Measurements from ENCODE around the gene FOXP3.

The FOXP3 gene

DNA sequence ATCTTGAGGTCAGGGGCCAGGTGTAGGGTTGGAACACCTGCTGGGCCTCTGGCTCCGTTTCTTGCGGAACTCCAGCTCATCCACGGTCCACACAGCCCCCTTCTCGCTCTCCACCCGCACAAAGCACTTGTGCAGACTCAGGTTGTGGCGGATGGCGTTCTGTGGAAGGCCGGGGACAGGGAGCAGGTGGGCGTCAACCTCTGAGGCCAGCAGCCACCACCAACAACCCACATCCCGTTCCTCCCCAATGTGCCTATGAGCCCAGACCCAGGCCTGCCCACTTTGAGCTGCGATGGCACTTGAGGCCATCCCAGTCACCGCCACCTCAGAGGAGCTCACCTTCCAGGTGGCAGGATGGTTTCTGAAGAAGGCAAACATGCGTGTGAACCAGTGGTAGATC, 13.2 kb downstream of the FOXP3 start:
- Histone ChIP-seq H3K9me3 (ENCODE audit: control insufficient read depth, low read length) (no peaks in the 10 kb centered on the region), H3K4me3 (ENCODE audit: insufficient read depth, low read depth, low read length) (no peak overlapping the region), H3K36me3 (ENCODE audit: control insufficient read depth, insufficient read depth, low read length) (no peaks in the 10 kb centered on the region), H3K27me3 (ENCODE audit: control insufficient read depth, insufficient read depth, low read length, poor library complexity, severe bottlenecking) (no peaks in the 10 kb centered on the region), H3K27ac (ENCODE audit: insufficient read depth, low read depth, low read length, poor library complexity, severe bottlenecking) (no peak overlapping the region), H3K4me1 (ENCODE audit: control insufficient read depth, insufficient read depth, low read length) (no peaks in the 10 kb centered on the region)
- WGBS, 2 experiments = 96% methylated on average over 13 of the region's 13 CpGs

- 89 to 96% methylated on average over 9 of the region's 9 CpGs for WGBS, 2 experiments
Observed at GRCh38 chrX:49250578-49250977, 13.9 kb downstream of the FOXP3 start.

DNA sequence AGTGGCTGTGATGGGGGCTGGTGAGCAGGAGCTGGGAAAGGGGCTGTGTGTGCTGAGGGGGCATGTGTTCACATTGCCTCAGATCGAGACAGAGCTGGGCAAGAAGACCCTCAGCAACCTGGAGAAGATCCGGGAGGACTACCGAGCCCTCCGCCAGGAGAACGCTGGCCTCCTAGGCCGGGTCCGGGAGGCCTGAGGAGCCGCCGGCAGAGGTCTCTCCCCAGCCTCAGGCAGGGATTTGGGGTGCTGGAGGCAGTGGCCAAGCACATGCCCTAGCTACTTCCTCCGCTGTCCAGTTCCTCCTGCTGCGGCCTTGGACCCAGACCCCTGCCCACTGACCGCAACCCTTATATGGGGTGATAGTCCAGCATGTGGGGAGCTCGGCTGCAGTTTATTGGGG, 14.4 kb downstream of the FOXP3 start:
- WGBS, 2 experiments = 95 to 96% methylated on average over 13 of the region's 13 CpGs
- H3K9me3 ChIP-seq (ENCODE audit: control insufficient read depth, low read length) = no peaks in the 10 kb centered on the region

More at GRCh38 chrX:49250578-49250977, 13.9 kb downstream of the FOXP3 start:
- H3K4me1 ChIP-seq (ENCODE audit: control insufficient read depth, insufficient read depth, low read length) = no peaks in the 10 kb centered on the region
- no peak overlapping the region for H3K4me3 ChIP-seq (ENCODE audit: insufficient read depth, low read depth, low read length)
- no peaks in the 10 kb centered on the region for H3K9me3 ChIP-seq (ENCODE audit: control insufficient read depth, low read length)
- H3K36me3 ChIP-seq (ENCODE audit: control insufficient read depth, insufficient read depth, low read length) = no peaks in the 10 kb centered on the region
- H3K27ac ChIP-seq (ENCODE audit: insufficient read depth, low read depth, low read length, poor library complexity, severe bottlenecking) = no peak overlapping the region
- H3K27me3 ChIP-seq (ENCODE audit: control insufficient read depth, insufficient read depth, low read length, poor library complexity, severe bottlenecking) = no peaks in the 10 kb centered on the region

DNA sequence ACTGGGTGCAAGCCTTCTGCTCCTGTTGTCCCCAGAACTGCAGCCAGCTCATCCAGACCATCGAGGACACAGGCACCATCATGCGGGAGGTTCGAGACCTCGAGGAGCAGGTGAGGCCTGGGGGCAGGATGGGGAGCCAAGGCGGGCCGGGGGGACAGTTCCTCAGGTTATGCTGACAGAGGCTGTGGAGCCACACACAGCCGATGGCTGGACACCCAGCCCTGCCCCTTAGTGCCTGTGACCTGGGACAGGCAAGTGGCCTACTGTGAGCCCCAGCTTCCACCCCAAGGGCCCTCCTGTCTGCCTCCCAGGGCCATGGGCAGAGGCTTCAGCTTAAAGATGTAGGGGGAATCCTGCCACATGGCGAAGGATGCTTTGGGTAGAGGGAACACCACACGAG, 14.9 kb downstream of the FOXP3 start:
- Histone ChIP-seq H3K4me1 (ENCODE audit: control insufficient read depth, insufficient read depth, low read length) (no peaks in the 10 kb centered on the region), H3K4me3 (ENCODE audit: insufficient read depth, low read depth, low read length) (no peak overlapping the region), H3K36me3 (ENCODE audit: control insufficient read depth, insufficient read depth, low read length) (no peaks in the 10 kb centered on the region), H3K27ac (ENCODE audit: insufficient read depth, low read depth, low read length, poor library complexity, severe bottlenecking) (no peak overlapping the region), H3K9me3 (ENCODE audit: control insufficient read depth, low read length) (no peaks in the 10 kb centered on the region), H3K27me3 (ENCODE audit: control insufficient read depth, insufficient read depth, low read length, poor library complexity, severe bottlenecking) (no peaks in the 10 kb centered on the region)
- WGBS, 2 experiments = 96 to 97% methylated on average over 9 of the region's 9 CpGs

More for the DNA sequence above, 14.4 kb downstream of the FOXP3 start:
- H3K27me3 ChIP-seq (ENCODE audit: control insufficient read depth, insufficient read depth, low read length, poor library complexity, severe bottlenecking) = no peaks in the 10 kb centered on the region
- no peak overlapping the region for H3K4me3 ChIP-seq (ENCODE audit: insufficient read depth, low read depth, low read length)
- H3K27ac ChIP-seq (ENCODE audit: insufficient read depth, low read depth, low read length, poor library complexity, severe bottlenecking) = no peak overlapping the region
- H3K36me3 ChIP-seq (ENCODE audit: control insufficient read depth, insufficient read depth, low read length) = no peaks in the 10 kb centered on the region
- no peaks in the 10 kb centered on the region for H3K4me1 ChIP-seq (ENCODE audit: control insufficient read depth, insufficient read depth, low read length)

GRCh38 chrX:49249071-49249470, 15.4 kb downstream of the FOXP3 start:
- H3K4me3 ChIP-seq (ENCODE audit: insufficient read depth, low read depth, low read length) = no peak overlapping the region
- no peaks in the 10 kb centered on the region for H3K9me3 ChIP-seq (ENCODE audit: control insufficient read depth, low read length)
- H3K27ac ChIP-seq (ENCODE audit: insufficient read depth, low read depth, low read length, poor library complexity, severe bottlenecking) = no peak overlapping the region
- H3K4me1 ChIP-seq (ENCODE audit: control insufficient read depth, insufficient read depth, low read length) = no peaks in the 10 kb centered on the region
- WGBS, 2 experiments = 94 to 97% methylated on average over 6 of the region's 6 CpGs
- H3K36me3 ChIP-seq (ENCODE audit: control insufficient read depth, insufficient read depth, low read length) = no peaks in the 10 kb centered on the region
- no peaks in the 10 kb centered on the region for H3K27me3 ChIP-seq (ENCODE audit: control insufficient read depth, insufficient read depth, low read length, poor library complexity, severe bottlenecking)

DNA sequence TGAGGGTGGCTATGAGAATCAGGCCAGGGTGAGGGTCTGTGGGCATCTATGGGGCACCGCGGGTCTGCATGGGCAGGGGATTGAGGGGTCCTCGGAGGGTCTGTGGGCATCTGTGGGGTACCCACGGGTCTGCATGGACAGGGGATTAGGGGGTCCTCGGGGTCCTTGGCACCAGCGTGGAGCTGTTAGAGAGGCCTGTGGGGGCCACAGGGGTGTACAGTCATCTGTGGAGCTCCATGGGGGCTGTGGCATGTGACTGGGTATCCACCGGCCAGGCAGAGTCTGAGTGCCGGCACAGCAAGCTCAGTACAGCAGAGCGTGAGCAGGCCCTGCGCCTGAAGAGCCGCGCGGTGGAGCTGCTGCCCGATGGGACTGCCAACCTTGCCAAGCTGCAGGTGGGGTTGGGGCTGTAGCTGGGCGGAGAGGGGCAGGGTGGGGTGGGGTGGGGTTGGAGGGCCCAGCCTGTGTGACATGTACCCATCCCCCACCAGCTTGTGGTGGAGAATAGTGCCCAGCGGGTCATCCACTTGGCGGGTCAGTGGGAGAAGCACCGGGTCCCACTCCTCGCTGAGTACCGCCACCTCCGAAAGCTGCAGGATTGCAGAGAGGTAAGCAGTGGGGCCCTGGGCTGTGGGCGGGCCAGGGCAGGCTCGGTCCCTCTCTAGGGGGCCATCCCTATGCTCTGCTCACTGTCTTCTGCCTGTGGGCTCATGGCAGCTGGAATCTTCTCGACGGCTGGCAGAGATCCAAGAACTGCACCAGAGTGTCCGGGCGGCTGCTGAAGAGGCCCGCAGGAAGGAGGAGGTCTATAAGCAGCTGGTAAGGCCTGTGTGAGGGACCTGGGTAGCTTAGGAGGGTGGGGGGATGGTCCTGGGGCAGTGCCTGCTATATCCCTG, 16.3 kb downstream of the FOXP3 start:
- 94 to 97% methylated on average over 28 of the region's 28 CpGs for WGBS, 2 experiments
- Histone ChIP-seq H3K36me3 (ENCODE audit: control insufficient read depth, insufficient read depth, low read length) (no peaks in the 10 kb centered on the region), H3K27me3 (ENCODE audit: control insufficient read depth, insufficient read depth, low read length, poor library complexity, severe bottlenecking) (no peaks in the 10 kb centered on the region), H3K27ac (ENCODE audit: insufficient read depth, low read depth, low read length, poor library complexity, severe bottlenecking) (no peak overlapping the region), H3K4me3 (ENCODE audit: insufficient read depth, low read depth, low read length) (no peak overlapping the region), H3K9me3 (ENCODE audit: control insufficient read depth, low read length) (no peaks in the 10 kb centered on the region), H3K4me1 (ENCODE audit: control insufficient read depth, insufficient read depth, low read length) (no peaks in the 10 kb centered on the region)

GRCh38 chrX:49247346-49247745, 17.2 kb downstream of the FOXP3 start:
- no peaks in the 10 kb centered on the region for H3K27me3 ChIP-seq (ENCODE audit: control insufficient read depth, insufficient read depth, low read length, poor library complexity, severe bottlenecking)
- H3K4me3 ChIP-seq (ENCODE audit: insufficient read depth, low read depth, low read length) = no peak overlapping the region
- no peaks in the 10 kb centered on the region for H3K9me3 ChIP-seq (ENCODE audit: control insufficient read depth, low read length)
- no peaks in the 10 kb centered on the region for H3K36me3 ChIP-seq (ENCODE audit: control insufficient read depth, insufficient read depth, low read length)
- H3K27ac ChIP-seq (ENCODE audit: insufficient read depth, low read depth, low read length, poor library complexity, severe bottlenecking) = no peak overlapping the region
- WGBS, 2 experiments = 95% methylated on average over 11 of the region's 11 CpGs
- no peaks in the 10 kb centered on the region for H3K4me1 ChIP-seq (ENCODE audit: control insufficient read depth, insufficient read depth, low read length)

DNA sequence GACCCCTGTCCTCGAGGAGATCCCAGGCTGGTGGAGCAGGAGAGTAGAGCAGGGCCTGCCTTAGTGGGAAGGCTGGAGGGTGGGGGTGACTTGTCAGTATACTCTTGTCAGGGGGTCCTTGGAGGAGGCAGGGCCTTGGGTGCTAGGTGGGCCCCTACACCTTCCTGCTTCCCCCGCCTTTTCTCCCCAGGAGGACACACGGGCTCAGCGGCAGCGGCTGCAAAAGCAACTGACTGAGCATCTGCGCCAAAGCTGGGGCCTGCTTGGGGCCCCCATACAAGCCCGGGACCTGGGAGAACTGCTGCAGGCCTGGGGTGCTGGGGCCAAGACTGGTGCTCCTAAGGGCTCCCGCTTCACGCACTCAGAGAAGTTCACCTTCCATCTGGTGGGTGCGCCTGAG, 18.0 kb downstream of the FOXP3 start:
- H3K36me3 ChIP-seq (ENCODE audit: control insufficient read depth, insufficient read depth, low read length) = no peaks in the 10 kb centered on the region
- no peak overlapping the region for H3K4me3 ChIP-seq (ENCODE audit: insufficient read depth, low read depth, low read length)
- no peak overlapping the region for H3K27ac ChIP-seq (ENCODE audit: insufficient read depth, low read depth, low read length, poor library complexity, severe bottlenecking)
- 94 to 99% methylated on average over 9 to 10 of the region's 10 CpGs for WGBS, 2 experiments
- no peaks in the 10 kb centered on the region for H3K4me1 ChIP-seq (ENCODE audit: control insufficient read depth, insufficient read depth, low read length)
- no peaks in the 10 kb centered on the region for H3K9me3 ChIP-seq (ENCODE audit: control insufficient read depth, low read length)
- no peaks in the 10 kb centered on the region for H3K27me3 ChIP-seq (ENCODE audit: control insufficient read depth, insufficient read depth, low read length, poor library complexity, severe bottlenecking)

- Histone ChIP-seq H3K27ac (ENCODE audit: insufficient read depth, low read depth, low read length, poor library complexity, severe bottlenecking) (no peak overlapping the region), H3K4me3 (ENCODE audit: insufficient read depth, low read depth, low read length) (no peak overlapping the region), H3K9me3 (ENCODE audit: control insufficient read depth, low read length) (no peaks in the 10 kb centered on the region), H3K36me3 (ENCODE audit: control insufficient read depth, insufficient read depth, low read length) (no peaks in the 10 kb centered on the region), H3K4me1 (ENCODE audit: control insufficient read depth, insufficient read depth, low read length) (no peaks in the 10 kb centered on the region), H3K27me3 (ENCODE audit: control insufficient read depth, insufficient read depth, low read length, poor library complexity, severe bottlenecking) (no peaks in the 10 kb centered on the region)
- WGBS, 2 experiments = 98 to 100% methylated on average over 2 of the region's 2 CpGs
Observed at GRCh38 chrX:49244207-49244606, 20.3 kb downstream of the FOXP3 start.

DNA sequence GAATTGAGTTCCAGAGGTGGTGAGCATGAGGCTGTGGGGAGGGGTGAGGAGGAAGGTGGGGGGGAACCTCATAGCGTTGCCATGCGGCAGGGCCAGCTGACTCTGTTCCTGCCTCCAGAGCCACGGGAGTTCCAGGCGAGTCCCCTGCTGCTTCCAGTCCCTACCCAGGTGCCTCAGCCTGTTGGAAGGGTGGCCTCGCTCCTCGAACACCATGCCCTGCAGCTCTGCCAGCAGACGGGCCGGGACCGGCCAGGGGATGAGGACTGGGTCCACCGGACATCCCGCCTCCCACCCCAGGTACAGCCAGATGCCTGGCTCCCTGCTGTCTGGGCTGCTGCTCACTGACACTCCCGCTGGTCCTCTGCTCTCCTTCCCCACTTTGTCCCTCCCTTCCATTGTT, 21.3 kb downstream of the FOXP3 start:
- WGBS, 2 experiments = 89 to 90% methylated on average over 12 of the region's 12 CpGs

More for the DNA sequence above, 21.3 kb downstream of the FOXP3 start:
- H3K27me3 ChIP-seq (ENCODE audit: control insufficient read depth, insufficient read depth, low read length, poor library complexity, severe bottlenecking) = no peaks in the 10 kb centered on the region
- no peak overlapping the region for H3K27ac ChIP-seq (ENCODE audit: insufficient read depth, low read depth, low read length, poor library complexity, severe bottlenecking)
- no peaks in the 10 kb centered on the region for H3K9me3 ChIP-seq (ENCODE audit: control insufficient read depth, low read length)
- H3K4me3 ChIP-seq (ENCODE audit: insufficient read depth, low read depth, low read length) = no peak overlapping the region
- no peaks in the 10 kb centered on the region for H3K4me1 ChIP-seq (ENCODE audit: control insufficient read depth, insufficient read depth, low read length)
- H3K36me3 ChIP-seq (ENCODE audit: control insufficient read depth, insufficient read depth, low read length) = no peaks in the 10 kb centered on the region
